ENCODE data around the gene SYNDIG1. TPM values are rescaled to one million over a fixed set of nuclear protein-coding genes. Genes with fewer than 3 reads are reported as not detected.

The SYNDIG1 gene
- total RNA-seq, 6 experiments from 2014 or later, result not detected

DNA sequence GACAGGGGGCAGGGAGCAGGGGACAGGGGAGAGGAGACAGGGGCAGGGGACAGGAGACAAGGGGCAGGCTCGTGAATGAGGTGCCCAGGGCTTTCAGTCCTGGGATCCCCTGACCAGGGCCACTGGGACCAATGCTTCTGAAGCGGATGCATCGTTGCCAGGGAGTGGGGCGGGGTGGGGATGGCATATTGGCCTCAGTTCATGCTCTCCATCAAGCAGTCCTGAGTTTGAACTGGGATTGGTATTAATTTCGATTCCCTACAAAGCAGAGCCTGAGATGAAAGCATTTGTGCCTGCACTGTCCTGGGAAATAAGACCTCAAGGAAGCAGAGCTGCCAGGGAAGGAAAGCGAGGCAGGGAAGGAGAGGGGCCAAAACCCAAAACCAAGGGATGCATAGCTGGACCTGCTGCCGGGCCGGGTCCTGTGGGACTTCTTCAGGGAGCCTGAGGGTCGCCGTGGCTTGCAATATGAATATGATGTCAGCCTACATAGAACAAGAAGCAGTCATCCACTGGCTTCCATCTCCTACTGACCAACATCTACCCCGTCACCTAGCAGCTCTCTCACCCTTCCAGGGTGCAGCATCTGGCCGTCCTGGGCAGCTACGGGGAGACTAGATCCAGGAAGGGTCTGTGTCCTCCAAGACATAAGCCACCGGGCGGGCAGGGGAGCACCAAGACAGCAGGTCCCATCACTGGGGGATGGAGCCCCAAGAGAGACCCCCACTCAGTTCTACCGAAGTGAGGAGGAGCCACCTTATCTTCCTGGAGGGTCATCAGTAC, 233.3 kb downstream of the SYNDIG1 start:
- no peak for TF ChIP-seq POLR2A (IDR thresholded peaks at IDR 0.05)
- TF ChIP-seq, protein P1, sequence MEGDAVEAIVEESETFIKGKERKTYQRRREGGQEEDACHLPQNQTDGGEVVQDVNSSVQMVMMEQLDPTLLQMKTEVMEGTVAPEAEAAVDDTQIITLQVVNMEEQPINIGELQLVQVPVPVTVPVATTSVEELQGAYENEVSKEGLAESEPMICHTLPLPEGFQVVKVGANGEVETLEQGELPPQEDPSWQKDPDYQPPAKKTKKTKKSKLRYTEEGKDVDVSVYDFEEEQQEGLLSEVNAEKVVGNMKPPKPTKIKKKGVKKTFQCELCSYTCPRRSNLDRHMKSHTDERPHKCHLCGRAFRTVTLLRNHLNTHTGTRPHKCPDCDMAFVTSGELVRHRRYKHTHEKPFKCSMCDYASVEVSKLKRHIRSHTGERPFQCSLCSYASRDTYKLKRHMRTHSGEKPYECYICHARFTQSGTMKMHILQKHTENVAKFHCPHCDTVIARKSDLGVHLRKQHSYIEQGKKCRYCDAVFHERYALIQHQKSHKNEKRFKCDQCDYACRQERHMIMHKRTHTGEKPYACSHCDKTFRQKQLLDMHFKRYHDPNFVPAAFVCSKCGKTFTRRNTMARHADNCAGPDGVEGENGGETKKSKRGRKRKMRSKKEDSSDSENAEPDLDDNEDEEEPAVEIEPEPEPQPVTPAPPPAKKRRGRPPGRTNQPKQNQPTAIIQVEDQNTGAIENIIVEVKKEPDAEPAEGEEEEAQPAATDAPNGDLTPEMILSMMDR (IDR thresholded peaks at IDR 0.05), result no peak
- Histone ChIP-seq H3K4me1 (no peaks in the 10 kb centered on the region), H3K4me3 (no peak overlapping the region), H3K27ac (no peak overlapping the region), H3K36me3 (no peaks in the 10 kb centered on the region), H3K9me3 (no peaks in the 10 kb centered on the region), H3K27me3 (no peaks in the 10 kb centered on the region)
- intact Hi-C loops (cut with DNase I), result no loop called here
- DNase-seq (peak in 1 of 3 donors; percentile 28), ATAC-seq (no peak)
- WGBS (ENCODE audit: insufficient coverage, low coverage, low lambda C conversion rate, missing lambda C conversion rate), result 47% methylated on average over 5 of the region's 16 CpGs

DNA sequence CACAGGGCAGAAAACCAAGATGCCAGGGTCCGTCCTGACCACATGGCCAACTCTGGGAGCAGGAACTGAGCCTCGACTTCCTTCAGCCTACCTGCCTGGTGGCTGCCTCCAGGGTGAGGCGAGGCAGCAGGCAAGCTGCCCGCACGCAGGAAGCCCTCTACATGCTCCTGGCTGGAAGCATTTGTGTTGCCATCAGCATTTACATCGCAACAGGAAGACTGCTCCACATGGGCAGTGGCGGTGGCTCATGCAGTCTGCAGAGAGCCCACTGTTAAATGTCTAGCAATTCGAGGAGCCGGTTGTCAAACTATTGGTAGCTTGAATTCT, 233.8 kb downstream of the SYNDIG1 start:
- ATAC-seq, result no peak
- intact Hi-C loops (cut with DNase I), result no loop called here
- Histone ChIP-seq H3K4me1 (no peaks in the 10 kb centered on the region), H3K27ac (no peak overlapping the region), H3K27me3 (no peaks in the 10 kb centered on the region), H3K36me3 (no peaks in the 10 kb centered on the region), H3K4me3 (no peak overlapping the region), H3K9me3 (no peaks in the 10 kb centered on the region)
- no peak for DNase-seq
- no peak for TF ChIP-seq POLR2A (IDR thresholded peaks at IDR 0.05)
- TF ChIP-seq, protein P1 (IDR thresholded peaks at IDR 0.05), result no peak
- 100% methylated on average over 1 of the region's 9 CpGs for WGBS (ENCODE audit: insufficient coverage, low coverage, low lambda C conversion rate, missing lambda C conversion rate)

DNA sequence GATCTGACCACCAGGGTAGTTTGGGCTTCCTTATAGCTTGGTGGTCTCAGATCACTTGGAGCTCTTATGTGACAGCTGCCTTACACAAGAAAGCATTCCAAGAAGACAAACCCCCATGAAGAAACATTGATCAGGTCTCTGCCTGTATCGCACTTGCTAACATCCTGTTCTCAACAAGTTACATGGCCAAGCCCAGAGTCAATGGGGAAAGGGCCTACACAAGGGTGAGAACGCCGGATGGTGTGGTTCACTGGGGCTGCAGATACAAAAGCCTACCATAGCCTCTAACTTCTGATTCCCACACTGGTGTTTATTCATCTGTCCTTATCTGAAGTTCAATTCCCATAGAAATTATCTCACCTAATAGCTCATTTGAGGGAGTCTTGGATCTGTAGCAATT, 235.5 kb downstream of the SYNDIG1 start:
- intact Hi-C loops (cut with DNase I), result no loop called here
- Histone ChIP-seq H3K9me3 (no peaks in the 10 kb centered on the region), H3K27me3 (no peaks in the 10 kb centered on the region), H3K4me1 (no peaks in the 10 kb centered on the region), H3K4me3 (no peak overlapping the region), H3K27ac (no peak overlapping the region), H3K36me3 (no peaks in the 10 kb centered on the region)
- ATAC-seq (no peak), DNase-seq (peak in 1 of 3 donors; percentile 13)
- TF ChIP-seq, protein P1 (IDR thresholded peaks at IDR 0.05), result no peak
- no peak for TF ChIP-seq POLR2A (IDR thresholded peaks at IDR 0.05)
- 92% methylated on average over 3 of the region's 3 CpGs for whole genome bisulfite sequencing (ENCODE audit: insufficient coverage, low coverage, low lambda C conversion rate, missing lambda C conversion rate)

DNA sequence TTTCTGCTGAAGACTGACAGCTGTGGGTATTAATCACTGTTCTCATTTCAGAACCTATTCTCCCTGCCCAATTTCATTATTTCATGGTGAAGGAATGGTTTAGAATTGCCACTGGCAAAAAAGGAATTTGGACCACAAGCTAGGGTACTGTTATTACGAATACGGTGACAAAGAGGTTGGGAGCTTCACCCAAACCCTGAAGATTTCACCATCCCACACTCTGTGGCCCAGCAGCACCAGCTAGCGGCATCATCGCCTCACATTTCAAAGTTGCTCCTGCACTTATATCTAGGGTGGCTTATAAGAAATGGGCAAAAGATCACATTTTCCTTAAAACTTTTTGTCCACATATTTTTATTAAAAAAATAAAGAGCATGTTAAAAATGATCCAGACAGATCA, 236.1 kb downstream of the SYNDIG1 start:
- intact Hi-C loops (cut with DNase I), result no loop called here
- Histone ChIP-seq H3K9me3 (no peaks in the 10 kb centered on the region), H3K4me3 (no peak overlapping the region), H3K36me3 (no peaks in the 10 kb centered on the region), H3K27ac (no peak overlapping the region), H3K27me3 (no peaks in the 10 kb centered on the region), H3K4me1 (no peaks in the 10 kb centered on the region)
- WGBS (ENCODE audit: insufficient coverage, low coverage, low lambda C conversion rate, missing lambda C conversion rate), result 69% methylated on average over 4 of the region's 4 CpGs
- ATAC-seq, result no peak
- no peak for DNase-seq
- no peak for TF ChIP-seq POLR2A (IDR thresholded peaks at IDR 0.05)
- TF ChIP-seq, protein P1 (IDR thresholded peaks at IDR 0.05), result no peak
